Measurements from ENCODE around the gene SLC25A48.
"Not testable (repeated sequence)": the region's sequence is repeated elsewhere in the genome, so short reads cannot be mapped to it uniquely, and the experiment has no call there.

SLC25A48 gene

GRCh38 chr5:135829179-135829578, 5.3 kb upstream of the SLC25A48 start:
- DNase-seq (ENCODE audit: low read depth, low spot score): no peak
- no peak overlapping the region for H3K27ac ChIP-seq

GRCh38 chr5:135829681-135830383, 4.6 kb upstream of the SLC25A48 start:
- no peak for DNase-seq (ENCODE audit: low read depth, low spot score)
- H3K27ac ChIP-seq: no peak overlapping the region

GRCh38 chr5:135830384-135830700, 4.1 kb upstream of the SLC25A48 start:
- H3K27ac ChIP-seq: no peak overlapping the region
- DNase-seq (ENCODE audit: low read depth, low spot score): no peak

GRCh38 chr5:135830876-135831275, 3.6 kb upstream of the SLC25A48 start:
- DNase-seq (ENCODE audit: low read depth, low spot score): no peak
- no peak overlapping the region for H3K27ac ChIP-seq

GRCh38 chr5:135831439-135831838, 3.0 kb upstream of the SLC25A48 start:
- no peak overlapping the region for H3K27ac ChIP-seq
- no peak for DNase-seq (ENCODE audit: low read depth, low spot score)

GRCh38 chr5:135831851-135832555, 2.5 kb upstream of the SLC25A48 start:
- DNase-seq (ENCODE audit: low read depth, low spot score): no peak
- no peak overlapping the region for H3K27ac ChIP-seq

- DNase-seq (ENCODE audit: low read depth, low spot score): no peak
- H3K27ac ChIP-seq: no peak overlapping the region
Observed at GRCh38 chr5:135832941-135833920, 1.2 kb upstream of the SLC25A48 start.

- no peak overlapping the region for H3K27ac ChIP-seq
- no peak for DNase-seq (ENCODE audit: low read depth, low spot score)
Observed at GRCh38 chr5:135833961-135834638, 363 bp upstream of the SLC25A48 start.

GRCh38 chr5:135835766-135836165, 1.3 kb downstream of the SLC25A48 start:
- DNase-seq (ENCODE audit: low read depth, low spot score): no peak
- no peak overlapping the region for H3K27ac ChIP-seq

GRCh38 chr5:135838395-135838794, 3.9 kb downstream of the SLC25A48 start:
- not testable (repeated sequence) for H3K27ac ChIP-seq; DNase-seq (ENCODE audit: low read depth, low spot score)

- no peak for DNase-seq (ENCODE audit: low read depth, low spot score)
- H3K27ac ChIP-seq: no peak overlapping the region
Observed at GRCh38 chr5:135839566-135839965, 5.1 kb downstream of the SLC25A48 start.

GRCh38 chr5:135840959-135841358, 6.5 kb downstream of the SLC25A48 start:
- no peak overlapping the region for H3K27ac ChIP-seq
- no peak for DNase-seq (ENCODE audit: low read depth, low spot score)

GRCh38 chr5:135842737-135843136, 8.3 kb downstream of the SLC25A48 start:
- DNase-seq (ENCODE audit: low read depth, low spot score): no peak
- H3K27ac ChIP-seq: no peak overlapping the region

GRCh38 chr5:135843571-135844337, 9.3 kb downstream of the SLC25A48 start:
- DNase-seq (ENCODE audit: low read depth, low spot score): no peak
- H3K27ac ChIP-seq: no peak overlapping the region

GRCh38 chr5:135846311-135846710, 11.8 kb downstream of the SLC25A48 start:
- no peak overlapping the region for H3K27ac ChIP-seq
- no peak for DNase-seq (ENCODE audit: low read depth, low spot score)

- no peak for DNase-seq (ENCODE audit: low read depth, low spot score)
- no peak overlapping the region for H3K27ac ChIP-seq
Observed at GRCh38 chr5:135847976-135848375, 13.5 kb downstream of the SLC25A48 start.

GRCh38 chr5:135850231-135850630, 15.8 kb downstream of the SLC25A48 start:
- no peak for DNase-seq (ENCODE audit: low read depth, low spot score)
- no peak overlapping the region for H3K27ac ChIP-seq

GRCh38 chr5:135850671-135851070, 16.2 kb downstream of the SLC25A48 start:
- DNase-seq (ENCODE audit: low read depth, low spot score): no peak
- H3K27ac ChIP-seq: no peak overlapping the region

GRCh38 chr5:135851186-135851914, 16.9 kb downstream of the SLC25A48 start:
- no peak for DNase-seq (ENCODE audit: low read depth, low spot score)
- no peak overlapping the region for H3K27ac ChIP-seq
